Panc1 (cell line): ENCODE results near the gene FAM83F. TPM values are rescaled to one million over a fixed set of nuclear protein-coding genes. Genes with fewer than 3 reads are reported as not detected.

Experiments
- ATAC-seq: fragments of 200-7000 bp; cut with Tn5 transposase; 2 replicates; pipeline ENCODE4 v1.9.1; 2020; ENCODE audit warnings: mild to moderate bottlenecking, moderate library complexity
- BruUV-seq: library from RNA; stranded (reverse); fragments of 400-500 nt; replicated peaks from 2 replicates; lab custom pipeline; 2021; lab: Mats Ljungman, UMichigan
- CTCF ChIA-PET: fragments of 300-600 bp; sonication (Branson Sonifier 250); formaldehyde crosslinking; loops from one replicate; lab custom pipeline; 2022; ENCODE audit warnings: antibody characterized with exemption; lab: Charles Lee
- POLR2A ChIA-PET: fragments of 300-600 bp; sonication (Branson Sonifier 250); formaldehyde crosslinking; loops from one replicate; lab custom pipeline; 2022; ENCODE audit warnings: antibody characterized with exemption; lab: Charles Lee
- DNase-seq: peaks from one replicate; pipeline ENCODE4 v3.0.0-alpha.2; 2010; ENCODE audit warnings: low read depth, low spot score
- H3K27ac ChIP-seq: 2 replicates; pipeline ENCODE4 v1.5.1; 2011; ENCODE audit warnings: mild to moderate bottlenecking, low read length, inconsistent platforms
- H3K27me3 ChIP-seq: fragments of 200-500 bp; sonication (Bioruptor generic); 2 replicates; pipeline ENCODE4 v1.6.0; 2014; ENCODE audit warnings: low read length, inconsistent platforms; ENCODE audit not compliant: control insufficient read depth, insufficient read depth
- H3K36me3 ChIP-seq: fragments of 200-500 bp; sonication (Bioruptor generic); 2 replicates; pipeline ENCODE4 v1.5.1; 2014; ENCODE audit warnings: inconsistent platforms, mild to moderate bottlenecking, low read length, moderate library complexity; ENCODE audit not compliant: control insufficient read depth, insufficient read depth
- H3K4me1 ChIP-seq: 2 replicates; pipeline ENCODE4 v1.5.1; 2011; ENCODE audit warnings: inconsistent platforms, mild to moderate bottlenecking, low read length, moderate library complexity; ENCODE audit not compliant: control insufficient read depth, insufficient read depth
- H3K4me3 ChIP-seq, 2 experiments: 2 replicates each; pipeline ENCODE4 v1.5.1; 2011 to 2012; ENCODE audit warnings: low read depth in 2 of 2, low read length in 2 of 2, mild to moderate bottlenecking in 2 of 2, inconsistent platforms in 1 of 2, moderate library complexity in 1 of 2
- H3K9me3 ChIP-seq: fragments of 200-500 bp; sonication (Bioruptor generic); 2 replicates; pipeline ENCODE4 v1.5.1; 2014; ENCODE audit warnings: low read depth, mild to moderate bottlenecking, inconsistent platforms, low read length, moderate library complexity; ENCODE audit not compliant: control insufficient read depth, insufficient read depth
- CTCF ChIP-seq: fragments of 450-650 bp; IDR thresholded peaks from 2 replicates; pipeline ENCODE4 v1.5.1; 2017; ENCODE audit warnings: mild to moderate bottlenecking
- POLR2AphosphoS5 ChIP-seq: IDR thresholded peaks from 2 replicates; pipeline ENCODE4 v1.6.1; 2012; ENCODE audit warnings: mild to moderate bottlenecking, low read depth, low read length, moderate library complexity
- REST ChIP-seq, 2 experiments: IDR thresholded peaks; 2 replicates each; pipeline ENCODE4 v1.6.1; 2011 to 2012; ENCODE audit warnings: low read depth in 2 of 2, control low read depth in 1 of 2, low read length in 1 of 2, mild to moderate bottlenecking in 1 of 2, moderate library complexity in 1 of 2; ENCODE audit not compliant: insufficient read depth in 1 of 2
- SIN3A ChIP-seq: IDR thresholded peaks from 2 replicates; pipeline ENCODE4 v1.6.1; 2012; ENCODE audit warnings: low read depth, mild to moderate bottlenecking, low read length, moderate library complexity, borderline replicate concordance; ENCODE audit not compliant: insufficient read depth
- TCF7L2 ChIP-seq: IDR thresholded peaks from 2 replicates; pipeline ENCODE4 v1.6.1; 2011; ENCODE audit warnings: mild to moderate bottlenecking, low read depth, low read length, inconsistent platforms
- in situ Hi-C: cut with HindIII; loops from 2 replicates; pipeline ENCODE4 v1.10.0; 2016; ENCODE audit warnings: low sequenced_read_pairs, low pct_unique_long_range_greater_than_20kb
- intact Hi-C: fragments of 100-400 bp; cut with micrococcal nuclease; formaldehyde crosslinking; loops from one replicate; pipeline ENCODE4 v1.10.0; 2022; ENCODE audit not compliant: unreplicated experiment
- total RNA-seq: library from RNA; stranded (reverse); gene quantifications from one replicate; pipeline ENCODE4 v1.2.1, GENCODE V29; 2021; ENCODE audit not compliant: unreplicated experiment

Gene FAM83F
- total RNA-seq, 1 experiment from 2014 or later: 0.05 TPM

- no peak overlapping the region for H3K4me3 ChIP-seq
- no peaks in the 10 kb centered on the region for H3K36me3 ChIP-seq
- no peak overlapping the region for H3K27ac ChIP-seq
- intact Hi-C loops (no loop called here), in situ Hi-C loops (no loop called here)
- no peak for DNase-seq
- no peaks in the 10 kb centered on the region for H3K9me3 ChIP-seq
- no peak for ATAC-seq
- no peaks in the 10 kb centered on the region for H3K4me1 ChIP-seq
- ChIA-PET CTCF (interaction anchor here (0.6 kb wide), 1 partner anchor 374 kb away, joined by 3 read pairs; no protein-coding TSS in a partner anchor), POLR2A (no interaction called here)
- TF ChIP-seq REST (IDR thresholded peaks at IDR 0.05; ENCODE audit: insufficient read depth in 1 of 2, low read depth in 2 of 2, low read length in 1 of 2) (no peak), CTCF (no peak), SIN3A (no peak), TCF7L2 (no peak), POLR2AphosphoS5 (no peak)
- no TSS peak for BruUV-seq
- no peaks in the 10 kb centered on the region; the same call in 1 of the 2 replicates for H3K27me3 ChIP-seq
Measured at GRCh38 chr22:39984006-39984405, 10.7 kb upstream of the FAM83F start.

GRCh38 chr22:39984746-39985145 is 10.0 kb upstream of the FAM83F start:
- Histone ChIP-seq H3K4me1 (no peaks in the 10 kb centered on the region), H3K27me3 (no peaks in the 10 kb centered on the region; the same call in 1 of the 2 replicates), H3K9me3 (no peaks in the 10 kb centered on the region), H3K27ac (no peak overlapping the region), H3K4me3 (no peak overlapping the region), H3K36me3 (no peaks in the 10 kb centered on the region)
- POLR2A ChIA-PET: no interaction called here
- CTCF ChIA-PET: no interaction called here
- TF ChIP-seq POLR2AphosphoS5 (no peak), TCF7L2 (no peak), SIN3A (no peak), REST (IDR thresholded peaks at IDR 0.05; ENCODE audit: insufficient read depth in 1 of 2, low read depth in 2 of 2, low read length in 1 of 2) (no peak), CTCF (no peak)
- intact Hi-C loops: no loop called here
- DNase-seq (no peak), ATAC-seq (no peak)
- BruUV-seq: no TSS peak
- in situ Hi-C loops: no loop called here
